Effector memory CD8-positive, alpha-beta T cell (primary cell): ENCODE data around the gene HUNK.

Experiments used
- ATAC-seq: fragments of 150-1000 bp; cut with Tn5 transposase; replicated peaks from 2 replicates; pipeline ENCODE4 v1.10.0; 2021; ENCODE audit warnings: mild to moderate bottlenecking, moderate library complexity
- DNase-seq, 3 experiments: peaks; one replicate each; pipeline ENCODE4 v3.0.0; 2021
- H3K27ac Mint-ChIP-seq, 2 donors: one replicate each; pipeline ENCODE4 v1.8.0; 2022; ENCODE audit warnings: mild to moderate bottlenecking in 2 of 2, mixed read lengths in 2 of 2, moderate library complexity in 2 of 2
- H3K27me3 Mint-ChIP-seq, 2 donors: one replicate each; pipeline ENCODE4 v1.8.0; 2022; ENCODE audit warnings: mixed read lengths in 2 of 2
- H3K36me3 Mint-ChIP-seq: one replicate; pipeline ENCODE4 v1.8.0; 2022; ENCODE audit warnings: mild to moderate bottlenecking, moderate library complexity, mixed read lengths; ENCODE audit not compliant: insufficient read depth
- H3K4me1 Mint-ChIP-seq, 2 donors: one replicate each; pipeline ENCODE4 v1.8.0; 2022; ENCODE audit warnings: low read depth in 2 of 2, mixed read lengths in 2 of 2
- H3K4me3 Mint-ChIP-seq, 2 donors: one replicate each; pipeline ENCODE4 v1.8.0; 2022; ENCODE audit warnings: mild to moderate bottlenecking in 2 of 2, mixed read lengths in 2 of 2, moderate library complexity in 2 of 2
- H3K9me3 Mint-ChIP-seq, 2 donors: one replicate each; pipeline ENCODE4 v1.8.0; 2022; ENCODE audit warnings: mixed read lengths in 2 of 2

HUNK gene

GRCh38 chr21:31874812-31875212, 2.0 kb downstream of the HUNK start:
- ATAC-seq (no peak), DNase-seq (no peak)
- Mint-ChIP-seq H3K4me1 (peaks cover 0 to 5% of the 10 kb centered on the region in 2 donors), H3K27me3 (peaks cover 50 to 62% of the 10 kb centered on the region in 2 donors), H3K27ac (no peak overlapping the region), H3K36me3 (no peaks in the 10 kb centered on the region), H3K4me3 (peak overlapping the region; percentile 41 to 63), H3K9me3 (no peaks in the 10 kb centered on the region)

- DNase-seq (no peak), ATAC-seq (no peak)
- H3K4me1 Mint-ChIP-seq: peaks cover 0 to 5% of the 10 kb centered on the region in 2 donors
- no peaks in the 10 kb centered on the region for H3K36me3 Mint-ChIP-seq
- H3K27ac Mint-ChIP-seq: no peak overlapping the region
- H3K9me3 Mint-ChIP-seq: no peaks in the 10 kb centered on the region
- peaks cover 51 to 69% of the 10 kb centered on the region in 2 donors for H3K27me3 Mint-ChIP-seq
- H3K4me3 Mint-ChIP-seq: no peak overlapping the region
Measured at GRCh38 chr21:31875496-31876015, 2.7 kb downstream of the HUNK start.

- no peaks in the 10 kb centered on the region for H3K36me3 Mint-ChIP-seq
- no peaks in the 10 kb centered on the region for H3K9me3 Mint-ChIP-seq
- H3K4me3 Mint-ChIP-seq: no peak overlapping the region
- peaks cover 0 to 4% of the 10 kb centered on the region in 2 donors for H3K4me1 Mint-ChIP-seq
- DNase-seq (no peak), ATAC-seq (no peak)
- peaks cover 55 to 70% of the 10 kb centered on the region in 2 donors for H3K27me3 Mint-ChIP-seq
- no peak overlapping the region for H3K27ac Mint-ChIP-seq
Measured at GRCh38 chr21:31877463-31877957, 4.7 kb downstream of the HUNK start.

- peaks cover 0 to 3% of the 10 kb centered on the region in 2 donors for H3K4me1 Mint-ChIP-seq
- DNase-seq (no peak), ATAC-seq (no peak)
- H3K27ac Mint-ChIP-seq: no peak overlapping the region
- H3K9me3 Mint-ChIP-seq: no peaks in the 10 kb centered on the region
- peaks cover 59 to 66% of the 10 kb centered on the region in 2 donors for H3K27me3 Mint-ChIP-seq
- H3K4me3 Mint-ChIP-seq: no peak overlapping the region
- H3K36me3 Mint-ChIP-seq: peaks cover 4% of the 10 kb centered on the region
Measured at GRCh38 chr21:31878831-31879230, 6.0 kb downstream of the HUNK start.

DNA sequence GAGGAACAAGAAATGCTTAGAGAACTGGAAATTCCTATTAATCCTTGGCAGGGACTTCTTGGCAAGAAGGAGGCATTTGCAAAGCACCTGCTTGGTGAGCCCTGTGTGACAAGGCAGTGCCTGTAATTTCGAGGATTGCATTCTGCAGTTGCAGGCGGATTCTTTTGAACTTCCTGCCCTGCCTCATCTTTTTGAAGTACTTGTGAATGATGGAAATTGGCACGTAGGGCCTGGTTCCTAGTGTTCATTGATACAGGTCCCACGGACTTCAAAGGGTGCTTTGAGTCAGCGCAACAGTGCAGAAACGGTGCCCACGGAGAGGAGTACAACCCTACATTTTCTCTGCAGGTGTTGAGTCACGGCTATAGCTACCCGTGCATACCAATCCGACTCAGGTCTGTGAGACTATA, 6.4 kb downstream of the HUNK start:
- Mint-ChIP-seq H3K9me3 (no peaks in the 10 kb centered on the region), H3K4me3 (no peak overlapping the region), H3K36me3 (peaks cover 4% of the 10 kb centered on the region), H3K27me3 (peaks cover 58 to 64% of the 10 kb centered on the region in 2 donors), H3K4me1 (peaks cover 0 to 3% of the 10 kb centered on the region in 2 donors), H3K27ac (no peak overlapping the region)
- ATAC-seq: no peak
- DNase-seq: no peak

DNA sequence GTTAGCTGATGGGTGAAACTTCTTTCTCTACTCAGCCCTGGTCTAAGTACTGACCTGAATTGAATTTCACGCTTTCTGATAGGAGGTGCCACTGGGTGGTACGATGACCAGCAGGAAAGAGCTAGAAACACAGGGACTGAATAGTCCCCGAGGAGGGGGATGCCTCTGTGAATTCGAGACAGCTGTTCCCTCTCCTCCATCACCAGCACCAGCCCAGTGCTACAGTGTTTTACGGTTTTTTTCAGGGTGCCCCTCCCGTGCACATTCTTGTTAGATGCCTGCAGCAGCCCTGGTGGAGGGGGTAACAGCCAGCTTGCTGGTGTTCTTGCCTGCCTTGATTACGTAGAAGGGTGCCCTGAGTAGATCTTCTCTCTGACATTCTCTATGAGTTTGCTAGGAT, 7.1 kb downstream of the HUNK start:
- Mint-ChIP-seq H3K4me3 (no peak overlapping the region), H3K27me3 (peaks cover 52 to 57% of the 10 kb centered on the region in 2 donors), H3K36me3 (peaks cover 4% of the 10 kb centered on the region), H3K9me3 (no peaks in the 10 kb centered on the region), H3K27ac (no peak overlapping the region), H3K4me1 (no peaks in the 10 kb centered on the region)
- no peak for DNase-seq
- no peak for ATAC-seq

- ATAC-seq (no peak), DNase-seq (no peak)
- Mint-ChIP-seq H3K36me3 (peaks cover 4% of the 10 kb centered on the region), H3K27me3 (peaks cover 43 to 54% of the 10 kb centered on the region in 2 donors), H3K4me1 (no peaks in the 10 kb centered on the region), H3K4me3 (no peak overlapping the region), H3K27ac (no peak overlapping the region), H3K9me3 (no peaks in the 10 kb centered on the region)
Measured at GRCh38 chr21:31880816-31881215, 8.0 kb downstream of the HUNK start.

DNA sequence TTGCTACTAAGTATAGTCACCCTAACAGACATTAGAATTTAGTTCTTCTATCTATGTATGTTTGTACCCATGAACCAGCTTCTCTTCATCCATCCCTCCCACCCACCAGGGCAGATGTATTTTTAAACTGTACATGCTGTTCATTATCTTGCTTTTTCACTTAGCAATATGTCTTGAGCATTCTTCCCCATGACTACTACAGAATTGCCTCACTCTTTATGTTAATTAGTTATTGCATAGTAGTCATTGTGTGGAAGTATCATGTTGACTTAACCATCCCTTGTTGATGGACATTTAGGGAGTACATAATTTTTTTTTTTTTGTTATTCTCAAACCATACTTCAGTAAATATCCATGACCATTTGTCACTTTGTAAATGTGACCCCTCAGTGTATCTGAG, 9.9 kb downstream of the HUNK start:
- no peak overlapping the region for H3K27ac Mint-ChIP-seq

GRCh38 chr21:31885146-31885545, 12.3 kb downstream of the HUNK start:
- no peaks in the 10 kb centered on the region for H3K4me1 Mint-ChIP-seq
- no peak overlapping the region for H3K27ac Mint-ChIP-seq
- no peak for DNase-seq
- peaks cover 39 to 48% of the 10 kb centered on the region in 2 donors for H3K27me3 Mint-ChIP-seq
- no peak overlapping the region for H3K4me3 Mint-ChIP-seq
- H3K36me3 Mint-ChIP-seq: peaks cover 4% of the 10 kb centered on the region
- H3K9me3 Mint-ChIP-seq: no peaks in the 10 kb centered on the region
- no peak for ATAC-seq

More for the DNA sequence above, 9.9 kb downstream of the HUNK start:
- Mint-ChIP-seq H3K36me3 (peaks cover 4% of the 10 kb centered on the region), H3K4me3 (no peak overlapping the region), H3K9me3 (no peaks in the 10 kb centered on the region), H3K27me3 (peaks cover 45 to 49% of the 10 kb centered on the region in 2 donors), H3K4me1 (no peaks in the 10 kb centered on the region)
- ATAC-seq: no peak
- DNase-seq: no peak

DNA sequence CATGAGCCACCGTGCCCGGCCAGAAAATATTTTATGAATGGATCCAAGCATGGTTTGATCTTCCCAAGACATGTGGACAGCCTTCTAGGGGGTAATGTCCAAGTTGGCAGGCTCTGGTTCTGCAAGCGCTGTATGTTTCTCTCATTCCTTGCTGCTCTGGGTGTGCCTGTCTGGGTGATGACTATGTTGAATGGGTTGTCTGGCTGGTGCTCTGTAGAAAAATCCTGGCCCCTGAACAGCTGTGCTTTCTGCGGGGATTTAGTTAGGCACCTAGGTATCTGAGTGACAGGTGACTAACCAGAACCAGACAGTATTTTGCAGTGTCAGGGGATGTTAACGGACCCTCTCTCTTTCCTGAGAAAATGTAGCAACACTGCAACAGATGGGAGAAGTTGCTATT, 14.1 kb downstream of the HUNK start:
- Mint-ChIP-seq H3K36me3 (peaks cover 4% of the 10 kb centered on the region), H3K4me3 (no peak overlapping the region), H3K4me1 (no peaks in the 10 kb centered on the region), H3K9me3 (no peaks in the 10 kb centered on the region), H3K27ac (no peak overlapping the region), H3K27me3 (peaks cover 22 to 32% of the 10 kb centered on the region in 2 donors)
- ATAC-seq (no peak), DNase-seq (no peak)

- Mint-ChIP-seq H3K27me3 (peaks cover 21 to 27% of the 10 kb centered on the region in 2 donors), H3K27ac (no peak overlapping the region), H3K4me3 (no peak overlapping the region), H3K9me3 (no peaks in the 10 kb centered on the region), H3K36me3 (peaks cover 4% of the 10 kb centered on the region), H3K4me1 (no peaks in the 10 kb centered on the region)
- ATAC-seq (no peak), DNase-seq (no peak)
Measured at GRCh38 chr21:31887391-31887841, 14.6 kb downstream of the HUNK start.

DNA sequence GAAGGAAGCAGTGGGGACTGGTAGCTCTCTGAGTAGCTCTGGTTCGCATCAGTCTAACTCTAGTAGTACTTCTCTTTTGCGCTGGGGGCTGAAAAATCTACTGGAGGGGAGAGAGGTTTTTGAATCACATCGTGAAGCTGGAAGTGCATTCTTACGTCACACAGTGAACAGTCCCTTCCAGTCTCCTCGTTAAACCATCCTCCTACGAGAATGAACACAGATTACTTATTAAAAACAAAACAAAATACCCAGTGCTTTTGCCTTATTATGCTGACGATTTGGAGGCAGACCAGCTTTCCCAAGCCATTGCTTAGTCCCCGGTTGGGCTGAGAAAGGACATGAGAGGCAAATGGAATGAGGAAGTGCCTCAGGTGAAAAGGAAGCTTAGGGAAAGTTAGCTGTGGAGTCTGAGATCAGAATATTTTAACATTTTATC, 16.1 kb downstream of the HUNK start:
- ATAC-seq: no peak
- H3K27me3 Mint-ChIP-seq: peaks cover 32 to 36% of the 10 kb centered on the region in 2 donors
- no peaks in the 10 kb centered on the region for H3K36me3 Mint-ChIP-seq
- H3K4me1 Mint-ChIP-seq: no peaks in the 10 kb centered on the region
- no peak overlapping the region for H3K4me3 Mint-ChIP-seq
- no peak overlapping the region for H3K27ac Mint-ChIP-seq
- DNase-seq: no peak
- H3K9me3 Mint-ChIP-seq: no peaks in the 10 kb centered on the region

- Mint-ChIP-seq H3K27me3 (peaks cover 32 to 41% of the 10 kb centered on the region in 2 donors), H3K4me3 (no peak overlapping the region), H3K4me1 (no peaks in the 10 kb centered on the region), H3K27ac (no peak overlapping the region), H3K9me3 (no peaks in the 10 kb centered on the region), H3K36me3 (no peaks in the 10 kb centered on the region)
- DNase-seq (no peak), ATAC-seq (no peak)
Measured at GRCh38 chr21:31889460-31889859, 16.6 kb downstream of the HUNK start.

DNA sequence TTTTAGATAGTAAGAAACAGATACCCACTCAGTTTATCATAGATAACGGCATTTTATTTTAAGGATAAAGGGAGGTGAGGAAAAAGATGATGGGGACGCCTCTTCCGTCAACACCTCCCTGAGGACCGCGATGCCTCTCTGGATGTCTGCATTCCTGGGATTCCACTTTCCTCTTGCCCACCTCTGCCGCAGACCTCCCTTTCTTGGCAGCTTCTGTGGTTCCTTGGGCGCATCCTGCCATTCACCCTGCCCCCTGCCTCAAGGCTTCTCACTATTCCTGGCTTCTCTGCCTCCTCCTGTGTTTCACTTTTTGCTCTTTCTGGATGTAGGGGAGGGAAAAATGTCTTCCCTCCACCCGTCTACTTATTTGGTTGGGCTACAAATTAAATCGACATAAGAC, 19.9 kb downstream of the HUNK start:
- Mint-ChIP-seq H3K27me3 (peaks cover 25 to 27% of the 10 kb centered on the region in 2 donors), H3K36me3 (no peaks in the 10 kb centered on the region)

More for the DNA sequence above, 19.9 kb downstream of the HUNK start:
- Mint-ChIP-seq H3K27ac (no peak overlapping the region), H3K9me3 (no peaks in the 10 kb centered on the region), H3K4me1 (no peaks in the 10 kb centered on the region), H3K4me3 (no peak overlapping the region)
- ATAC-seq (no peak), DNase-seq (no peak)
